ENCODE data around the gene CTNND1.

Gene CTNND1

GRCh38 chr11:57793351-57794115 is 31.9 kb downstream of the CTNND1 start:
- no peak overlapping the region for H3K4me3 ChIP-seq (replicated peaks in 1 of 2; ENCODE audit: low read depth in 2 of 2, low read length in 2 of 2)
- DNase-seq (ENCODE audit: low read depth in 2 of 2): no peak
- TF ChIP-seq CTCF (IDR thresholded peaks at IDR 0.05; ENCODE audit: low read depth, low read length): no peak

GRCh38 chr11:57798905-57799559 is 37.4 kb downstream of the CTNND1 start:
- no peak overlapping the region for H3K4me3 ChIP-seq (replicated peaks in 1 of 2; ENCODE audit: low read depth in 2 of 2, low read length in 2 of 2)
- DNase-seq (ENCODE audit: low read depth in 2 of 2): peak; percentile 41 to 84
- no peak for TF ChIP-seq CTCF (IDR thresholded peaks at IDR 0.05; ENCODE audit: low read depth, low read length)

DNA sequence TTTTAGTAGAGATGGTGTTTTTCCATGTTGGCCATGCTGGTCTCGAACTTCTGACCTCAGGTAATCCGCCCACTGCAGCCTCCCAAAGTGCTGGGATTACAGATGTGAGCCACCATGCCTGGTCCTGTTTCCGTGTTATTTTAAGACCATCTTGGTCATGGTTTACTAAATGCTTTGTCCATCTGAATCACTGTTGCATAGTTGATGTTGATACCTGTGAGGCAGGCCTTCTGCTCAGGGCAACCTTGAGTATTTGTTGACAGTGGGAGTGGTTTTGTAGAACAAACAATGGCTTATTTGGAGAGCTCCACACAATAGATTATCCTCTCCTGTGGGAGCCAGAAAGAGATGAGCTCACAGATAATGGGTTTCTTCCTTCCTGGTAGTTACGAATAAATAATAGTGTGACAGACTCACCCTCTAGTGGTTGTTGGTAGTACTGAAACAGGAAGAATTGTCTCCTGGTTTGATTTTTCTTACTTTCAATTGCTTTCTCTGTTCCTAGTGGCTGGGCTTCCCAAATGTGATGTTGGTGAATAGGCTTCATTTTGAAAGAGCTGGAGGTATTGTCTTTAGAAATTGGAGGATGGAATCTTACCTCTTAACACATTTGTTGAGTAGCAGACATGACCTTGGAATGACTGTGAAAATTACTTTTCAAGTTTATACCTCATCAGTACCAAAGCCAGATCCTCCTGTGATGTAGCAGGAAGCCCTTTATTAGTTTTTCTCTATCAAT is 39.0 kb downstream of the CTNND1 start:
- DNase-seq (ENCODE audit: low read depth in 2 of 2): peak; percentile 79 to 85
- peak; percentile 77 for TF ChIP-seq CTCF (IDR thresholded peaks at IDR 0.05; ENCODE audit: low read depth, low read length)
- H3K4me3 ChIP-seq (replicated peaks in 1 of 2; ENCODE audit: low read depth in 2 of 2, low read length in 2 of 2): no peak overlapping the region

DNA sequence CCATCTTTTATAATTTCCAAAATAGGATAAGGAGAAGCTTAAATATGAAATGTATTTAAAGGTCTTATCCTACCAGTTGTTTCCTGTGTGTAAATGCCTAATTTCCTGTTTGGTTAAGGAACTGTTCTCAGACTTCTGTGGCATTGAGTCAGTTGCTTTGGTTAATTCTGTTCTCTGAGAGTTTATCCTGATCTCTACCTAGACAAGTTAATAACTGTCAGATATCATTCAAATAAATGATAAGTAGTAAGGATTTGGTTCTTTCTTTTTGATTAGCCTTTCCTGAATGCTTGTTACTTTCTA is 39.5 kb downstream of the CTNND1 start:
- no peak for TF ChIP-seq CTCF (IDR thresholded peaks at IDR 0.05; ENCODE audit: low read depth, low read length)
- peak in 1 of 2 donors; percentile 35 for DNase-seq (ENCODE audit: low read depth in 2 of 2)
- H3K4me3 ChIP-seq (replicated peaks in 1 of 2; ENCODE audit: low read depth in 2 of 2, low read length in 2 of 2): no peak overlapping the region

DNA sequence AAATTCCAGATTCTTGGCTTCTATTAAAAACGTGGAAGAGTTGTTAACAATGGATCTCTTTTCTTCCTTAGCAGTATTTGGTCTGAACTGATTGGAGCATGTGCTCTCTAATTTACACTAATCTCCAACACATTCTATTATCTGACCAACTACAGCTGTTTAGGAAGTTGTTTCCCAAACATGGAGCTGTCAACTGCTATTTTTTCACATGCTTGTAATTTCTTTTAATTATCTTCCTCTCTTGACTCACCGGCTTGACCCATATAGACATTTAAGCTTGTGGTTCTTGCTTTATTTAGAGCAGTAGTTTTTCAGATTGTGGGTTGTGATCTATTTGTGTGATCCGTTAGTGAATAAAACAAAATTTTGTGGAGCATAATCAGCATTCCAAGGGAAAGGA is 40.8 kb downstream of the CTNND1 start:
- no peak overlapping the region for H3K4me3 ChIP-seq (replicated peaks in 1 of 2; ENCODE audit: low read depth in 2 of 2, low read length in 2 of 2)
- TF ChIP-seq CTCF (IDR thresholded peaks at IDR 0.05; ENCODE audit: low read depth, low read length): no peak
- DNase-seq (ENCODE audit: low read depth in 2 of 2): no peak

DNA sequence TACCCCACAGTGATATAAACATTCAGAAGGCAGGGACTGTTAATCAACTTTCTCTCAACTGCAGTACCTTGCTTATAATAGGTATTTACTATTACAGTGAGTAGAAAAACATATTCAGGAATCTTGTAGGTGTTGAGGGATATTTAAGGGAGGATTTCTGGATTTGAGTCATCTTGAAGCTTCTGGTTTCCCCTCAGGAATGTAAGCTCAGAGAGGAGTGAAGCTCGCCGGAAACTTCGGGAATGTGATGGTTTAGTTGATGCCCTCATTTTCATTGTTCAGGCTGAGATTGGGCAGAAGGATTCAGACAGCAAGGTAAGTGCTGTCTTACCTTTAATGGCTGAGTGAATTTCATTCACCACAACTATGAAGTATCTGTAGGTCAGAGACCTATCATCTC is 42.9 kb downstream of the CTNND1 start:
- no peak for TF ChIP-seq CTCF (IDR thresholded peaks at IDR 0.05; ENCODE audit: low read depth, low read length)

More for the DNA sequence above, 42.9 kb downstream of the CTNND1 start:
- H3K4me3 ChIP-seq (replicated peaks in 1 of 2; ENCODE audit: low read depth in 2 of 2, low read length in 2 of 2): no peak overlapping the region
- no peak for DNase-seq (ENCODE audit: low read depth in 2 of 2)

All from cardiac fibroblast (primary cell).